ENCODE results near the gene UNC13C.

The UNC13C gene

DNA sequence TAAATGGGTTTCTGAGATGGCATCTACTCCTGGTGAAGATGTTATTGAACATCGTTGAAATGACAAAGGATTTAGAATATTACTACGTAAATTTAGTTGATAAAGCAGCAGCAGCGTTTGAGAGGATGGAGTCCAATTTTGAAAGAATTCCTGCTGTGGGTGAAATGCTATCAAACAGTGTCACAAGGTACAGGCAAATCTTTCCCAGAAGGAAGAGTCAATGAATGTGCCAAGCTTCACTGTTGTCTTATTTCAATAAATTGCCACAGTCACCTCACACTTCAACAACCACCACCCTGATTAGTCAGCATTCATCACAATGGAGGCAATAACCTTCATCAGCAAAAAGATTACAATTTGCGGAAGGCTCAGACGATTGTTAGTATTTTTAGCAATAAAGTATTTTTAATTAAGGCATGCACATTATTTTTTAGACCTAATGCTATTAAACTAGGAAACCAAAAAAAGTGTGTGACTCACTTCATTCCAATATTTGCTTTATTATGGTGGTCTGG, 142.8 kb downstream of the UNC13C start:
- DNase-seq = no peak

DNA sequence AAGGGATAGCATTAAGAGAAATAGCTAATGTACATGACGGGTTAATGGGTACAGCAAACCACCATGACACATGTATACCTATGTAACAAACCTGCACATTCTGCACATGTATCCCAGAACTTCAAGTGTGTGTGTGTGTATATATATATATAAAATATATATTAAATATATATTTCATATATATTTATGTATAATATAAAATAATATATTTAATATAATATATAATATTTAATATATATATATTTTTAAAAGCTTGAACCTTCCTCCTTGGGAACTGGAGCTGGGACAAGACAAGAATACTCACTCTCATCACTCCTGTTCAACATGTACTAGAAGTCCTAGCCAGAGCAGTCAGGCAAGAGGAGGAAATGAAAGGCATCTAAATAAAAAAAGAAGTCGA, 149.3 kb downstream of the UNC13C start:
- no peak for DNase-seq

DNA sequence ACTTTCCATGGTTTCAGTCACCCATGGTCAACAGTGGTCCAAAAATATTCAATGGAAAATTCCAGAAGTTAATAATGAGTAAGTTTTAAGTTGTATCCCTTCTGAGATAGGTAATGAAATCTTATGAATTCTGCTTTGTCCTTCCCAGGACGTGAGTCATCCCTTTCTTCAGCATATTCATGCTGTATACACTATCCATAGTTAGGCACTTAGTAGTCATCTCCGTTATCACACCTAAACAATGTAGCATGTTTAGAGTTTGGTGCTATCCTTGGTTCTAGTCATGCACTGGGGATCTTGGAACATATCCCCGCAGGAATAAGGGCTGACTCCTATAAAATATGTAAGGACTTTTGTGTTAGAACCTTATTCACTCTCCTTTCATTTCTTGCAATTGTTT, 153.2 kb downstream of the UNC13C start:
- no peak for DNase-seq

DNA sequence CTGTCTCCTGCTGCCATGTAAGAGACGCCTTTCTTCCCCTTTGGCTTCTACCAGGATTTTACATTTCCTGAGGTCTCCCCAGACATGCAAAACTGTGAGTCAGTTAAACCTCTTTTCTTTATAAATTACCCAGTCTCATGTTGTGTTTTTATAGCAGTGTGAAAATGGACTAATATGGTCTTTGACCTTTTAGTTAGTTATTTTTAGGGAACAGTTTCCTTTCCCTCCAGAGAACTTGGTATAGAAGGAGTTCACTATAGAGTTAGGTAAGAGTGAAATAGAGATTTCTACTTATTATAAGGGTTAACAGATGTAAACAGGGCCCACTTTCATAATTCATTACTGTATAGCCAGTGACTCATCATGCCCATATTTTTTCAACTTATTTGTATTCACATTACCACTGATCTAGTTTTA, 170.9 kb downstream of the UNC13C start:
- DNase-seq = no peak

DNA sequence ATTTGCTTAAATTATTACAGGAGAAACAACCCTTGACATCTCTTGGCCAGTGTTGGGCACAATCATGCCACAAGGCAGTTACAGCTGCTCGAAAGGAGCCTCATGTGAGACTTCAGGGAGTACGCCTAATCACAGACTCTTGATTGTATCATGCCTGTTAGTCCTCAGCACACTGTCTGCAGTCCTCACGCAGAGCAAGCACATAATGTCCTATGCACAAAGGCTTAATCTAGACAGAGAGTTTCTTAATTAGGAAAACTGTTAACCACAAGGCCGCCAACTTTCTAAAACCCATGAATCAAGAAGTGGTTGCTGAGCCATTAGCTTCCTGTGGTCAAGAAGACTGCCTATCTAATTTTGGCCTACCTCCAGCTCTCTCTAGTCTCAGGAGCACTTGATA, 172.0 kb downstream of the UNC13C start:
- no peak for DNase-seq

DNA sequence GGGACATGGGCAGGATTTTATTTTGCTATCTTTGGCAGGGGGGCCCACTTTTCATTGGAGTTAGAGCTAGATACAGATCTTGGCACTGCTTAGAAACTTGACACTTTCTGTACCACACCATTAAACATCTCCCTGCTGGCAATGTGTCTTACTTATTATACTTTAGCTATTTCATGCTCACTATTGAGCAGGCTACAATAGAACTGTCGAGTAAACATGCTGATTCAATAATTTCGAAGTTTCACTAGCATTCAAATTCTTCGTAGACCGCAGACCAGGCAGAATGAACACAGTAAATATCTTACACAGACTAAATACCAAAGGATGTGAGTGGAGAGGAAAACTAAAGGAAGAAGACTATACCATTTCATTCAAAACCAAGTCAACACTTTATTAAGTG, 180.8 kb downstream of the UNC13C start:
- DNase-seq = no peak

DNA sequence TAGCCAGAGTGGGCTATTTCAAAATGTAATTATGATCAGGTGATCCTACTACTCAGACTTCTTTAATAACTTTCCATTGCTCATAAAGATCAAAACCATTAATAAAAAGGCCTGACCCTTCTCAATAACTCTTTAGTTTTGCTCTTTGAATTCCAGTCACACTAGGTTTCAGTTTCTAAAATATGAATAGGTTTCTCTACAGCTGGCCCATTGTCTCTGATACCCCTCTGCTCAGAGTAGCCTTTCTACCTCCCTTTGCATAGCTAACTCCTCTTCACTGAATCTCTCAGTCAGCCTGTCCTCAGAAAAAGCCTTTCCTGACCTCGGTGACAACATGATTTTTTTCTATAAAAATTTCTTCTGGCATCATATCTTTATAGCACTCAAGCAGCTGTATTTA, 209.1 kb downstream of the UNC13C start:
- DNase-seq = no peak

DNA sequence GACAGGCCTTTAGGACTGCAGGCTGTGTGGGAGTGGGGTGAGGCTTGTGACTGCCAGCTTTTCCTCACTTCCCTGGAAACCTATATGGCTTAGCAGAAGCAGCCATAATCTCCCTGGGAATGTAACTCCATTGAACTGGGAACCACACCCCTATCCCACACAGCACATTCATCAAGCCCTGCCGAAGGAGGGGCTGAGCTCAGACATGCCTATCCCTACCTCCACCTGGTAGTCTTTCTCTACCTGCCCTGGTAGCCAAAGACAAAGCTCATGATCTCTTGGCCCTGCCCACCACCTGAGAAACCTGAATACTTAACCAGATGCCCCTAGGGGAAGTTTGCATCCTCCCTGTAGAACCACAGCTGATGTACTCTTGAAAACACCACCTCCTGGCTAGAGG, 219.8 kb downstream of the UNC13C start:
- no peak for DNase-seq

DNA sequence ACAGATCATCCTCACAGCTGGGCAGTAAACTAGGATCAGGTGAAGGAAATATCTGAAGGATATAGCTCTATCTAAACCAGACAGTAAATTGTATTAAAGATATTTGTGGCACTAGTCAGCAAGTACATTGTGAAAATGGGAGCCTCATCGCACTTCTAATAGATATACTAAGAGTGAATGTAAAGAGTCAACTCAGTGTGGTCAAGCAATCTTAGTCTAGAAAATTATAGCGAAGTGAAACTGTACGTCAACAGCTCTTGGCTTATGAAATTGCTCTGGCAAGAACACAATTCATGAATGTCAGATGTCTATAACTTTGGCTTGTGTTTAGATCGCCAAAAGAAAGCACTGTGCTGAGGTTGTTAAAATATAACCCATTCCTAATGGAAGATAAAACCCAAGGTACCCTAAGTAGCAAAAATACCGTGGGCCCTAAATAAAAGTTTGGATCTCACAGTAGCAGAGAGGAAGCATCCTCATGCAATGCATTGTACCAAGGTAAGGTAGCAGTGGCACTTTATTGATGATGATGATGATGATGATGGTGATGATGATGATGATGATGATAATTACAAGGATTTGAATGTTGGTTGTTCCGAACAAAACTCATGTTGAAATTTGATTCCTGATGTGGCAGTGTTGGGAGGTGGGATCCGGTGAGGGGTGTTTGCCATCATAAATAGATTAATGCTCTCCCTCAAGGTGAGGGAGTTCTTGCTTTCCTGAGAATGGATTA, 228.5 kb downstream of the UNC13C start:
- no peak for DNase-seq

DNA sequence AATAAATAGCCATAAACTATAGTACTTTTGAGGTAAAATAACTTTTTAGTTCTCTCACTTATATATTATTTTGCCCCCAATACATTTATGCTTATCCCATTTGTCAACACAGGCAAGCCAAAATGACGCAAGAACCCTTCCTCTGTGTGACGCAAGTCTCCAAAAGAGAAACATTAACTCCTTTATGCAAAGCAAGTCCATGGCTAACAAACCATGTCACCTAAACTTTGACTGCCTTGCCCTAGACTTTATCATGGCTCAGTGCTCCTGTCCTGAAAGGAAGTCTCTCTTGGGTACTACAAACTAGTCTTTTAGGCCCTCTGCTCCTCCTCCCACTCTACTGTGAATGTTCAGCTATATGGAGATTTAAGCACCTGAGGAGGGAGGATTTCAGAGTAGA, 230.5 kb downstream of the UNC13C start:
- no peak for DNase-seq

DNA sequence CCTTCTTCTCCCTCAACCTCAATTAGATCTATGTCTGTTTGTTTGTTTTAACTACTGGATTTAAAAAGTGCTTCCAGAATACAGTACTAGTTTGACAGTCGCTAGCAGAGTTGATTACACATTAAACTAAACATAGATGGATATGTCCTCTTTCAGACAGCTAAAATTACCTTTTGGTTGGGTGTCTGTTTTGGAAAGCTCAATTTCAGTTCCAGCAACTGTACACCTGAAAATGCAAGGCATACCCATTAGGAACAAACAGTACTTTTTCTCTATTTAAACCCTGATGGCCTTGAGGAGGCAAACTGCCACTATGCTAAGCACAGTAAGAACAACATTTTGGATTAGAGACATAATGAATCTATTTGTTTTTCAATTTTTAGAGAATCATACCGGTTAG, 234.4 kb downstream of the UNC13C start:
- no peak for DNase-seq

DNA sequence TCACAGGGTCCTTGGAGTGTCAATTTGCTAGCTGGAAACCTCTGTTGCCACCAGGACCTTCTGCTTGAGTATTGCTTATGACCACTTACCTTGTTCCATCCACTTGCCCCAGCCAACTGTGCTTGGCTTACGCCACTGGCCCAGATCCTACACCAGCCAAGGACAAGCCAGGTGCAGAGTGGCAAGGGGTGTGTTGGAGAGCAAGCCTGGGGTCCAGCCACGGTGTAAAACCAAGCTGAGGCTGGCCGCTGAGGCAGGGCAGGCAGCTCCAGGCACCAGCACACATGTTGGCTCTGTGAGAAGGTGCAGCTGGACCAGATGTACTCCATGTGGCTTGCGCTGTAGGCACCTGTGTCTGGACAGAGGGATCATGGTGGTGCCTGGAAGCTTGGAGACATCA, 248.2 kb downstream of the UNC13C start:
- DNase-seq = no peak

DNA sequence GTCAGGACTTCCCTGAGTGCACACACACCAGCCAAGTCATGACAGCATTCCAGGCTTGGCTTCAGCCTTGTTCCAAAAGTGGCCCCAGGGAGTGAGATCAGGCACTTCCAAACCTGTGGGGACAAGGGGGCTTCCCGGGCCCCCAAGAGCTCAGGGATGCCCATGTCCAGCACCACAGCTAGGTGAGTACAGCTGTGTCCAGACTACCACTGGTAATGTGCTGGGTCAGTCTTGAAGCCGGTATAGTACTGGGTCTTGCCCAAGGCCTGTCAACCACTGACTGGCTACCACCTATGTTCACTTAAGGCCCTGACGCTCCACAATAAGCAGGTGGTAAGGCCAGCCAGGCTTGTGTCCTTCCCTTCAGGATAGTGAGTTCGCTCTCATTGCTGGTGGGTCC, 249.3 kb downstream of the UNC13C start:
- no peak for DNase-seq

DNA sequence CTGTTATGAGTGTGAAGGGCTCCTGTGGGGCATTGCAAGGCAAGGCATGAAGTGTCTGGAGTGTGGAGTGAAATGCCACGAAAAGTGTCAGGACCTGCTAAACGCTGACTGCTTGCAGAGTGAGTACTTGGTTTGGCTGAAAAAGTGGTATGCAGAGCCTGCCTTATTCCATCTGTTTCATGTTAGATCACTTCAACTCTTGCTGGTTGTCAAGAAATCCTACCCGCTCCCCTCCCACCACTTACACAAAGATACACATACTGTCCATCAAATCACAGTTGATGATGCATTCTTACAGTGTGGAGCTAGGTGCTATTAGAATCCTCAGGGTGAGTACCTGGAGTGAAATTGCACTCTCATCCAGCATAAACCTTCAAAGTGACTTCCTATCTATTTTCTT, 272.1 kb downstream of the UNC13C start:
- DNase-seq = no peak

DNA sequence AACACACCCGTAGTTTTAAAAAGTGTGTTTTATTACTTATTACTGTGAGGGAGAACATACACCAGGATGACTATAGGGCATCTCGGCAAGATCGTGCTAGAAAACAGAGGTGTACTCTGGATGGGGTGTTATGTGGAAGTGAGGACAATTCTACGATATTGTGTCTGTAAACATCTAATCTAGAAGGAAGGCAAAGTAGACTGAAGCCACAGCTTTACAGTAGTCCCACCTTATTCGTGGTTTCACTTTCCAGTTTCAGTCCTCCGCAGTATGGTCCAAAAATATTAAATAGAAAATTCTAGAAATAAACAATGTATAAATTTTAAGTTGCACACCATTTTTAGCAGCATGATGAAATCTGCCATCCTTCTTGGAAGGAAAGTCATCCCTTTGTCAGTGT, 277.9 kb downstream of the UNC13C start:
- no peak for DNase-seq

DNA sequence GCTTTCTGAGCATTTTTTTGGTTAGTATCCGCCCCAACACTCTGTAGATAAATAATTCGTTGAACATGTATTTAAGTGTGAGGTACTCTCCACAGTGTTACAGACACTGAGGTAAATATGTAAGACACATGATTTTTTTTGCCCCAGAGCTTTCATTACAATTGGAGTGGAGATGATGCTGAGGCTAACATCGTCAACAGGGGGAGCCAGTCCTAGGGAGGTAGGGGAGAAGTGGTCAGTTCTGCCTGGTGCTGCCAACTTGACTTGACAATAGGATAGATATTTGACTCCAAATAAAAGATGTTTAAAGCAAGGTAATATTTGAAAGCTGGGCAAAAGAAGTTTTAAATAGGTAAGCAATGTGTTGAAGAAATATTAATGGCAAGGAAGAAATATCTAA, 295.7 kb downstream of the UNC13C start:
- DNase-seq = no peak

DNA sequence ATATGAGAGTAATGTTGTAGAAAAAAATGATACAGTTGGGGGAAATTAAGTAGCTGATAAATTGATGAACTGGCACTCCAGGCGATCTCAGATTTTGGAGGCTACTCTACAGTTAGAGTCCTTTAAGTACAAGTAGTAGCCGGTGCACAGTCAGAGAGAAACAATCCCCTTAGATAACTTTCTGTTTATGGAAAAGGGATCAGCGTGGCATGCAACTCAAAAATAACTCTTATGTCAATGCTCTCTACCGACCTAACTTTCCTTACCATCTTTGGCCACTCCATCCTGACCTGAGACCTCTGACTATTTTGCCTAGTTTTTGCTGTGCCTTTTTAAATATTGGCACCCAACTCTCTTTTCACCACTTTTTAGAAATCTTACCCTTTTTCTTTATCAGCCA, 299.6 kb downstream of the UNC13C start:
- no peak for DNase-seq

DNA sequence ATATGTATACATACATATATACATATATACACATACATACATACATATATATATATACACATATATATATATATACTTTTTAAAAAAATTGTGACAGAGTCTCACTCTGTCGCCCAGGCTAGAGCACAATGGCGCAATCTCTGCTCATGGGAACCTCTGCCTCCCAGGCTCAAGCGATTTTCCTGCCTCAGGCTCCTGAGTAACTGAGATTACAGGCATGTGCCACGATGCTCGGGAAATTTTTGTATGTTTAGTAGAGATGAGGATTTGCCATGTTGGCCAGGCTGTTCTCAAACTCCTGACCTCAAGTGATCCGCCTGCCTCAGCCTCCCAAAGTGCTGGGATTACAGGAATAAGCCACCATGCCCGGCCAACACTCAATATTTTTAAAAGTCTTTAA, 302.5 kb downstream of the UNC13C start:
- DNase-seq = no peak

DNA sequence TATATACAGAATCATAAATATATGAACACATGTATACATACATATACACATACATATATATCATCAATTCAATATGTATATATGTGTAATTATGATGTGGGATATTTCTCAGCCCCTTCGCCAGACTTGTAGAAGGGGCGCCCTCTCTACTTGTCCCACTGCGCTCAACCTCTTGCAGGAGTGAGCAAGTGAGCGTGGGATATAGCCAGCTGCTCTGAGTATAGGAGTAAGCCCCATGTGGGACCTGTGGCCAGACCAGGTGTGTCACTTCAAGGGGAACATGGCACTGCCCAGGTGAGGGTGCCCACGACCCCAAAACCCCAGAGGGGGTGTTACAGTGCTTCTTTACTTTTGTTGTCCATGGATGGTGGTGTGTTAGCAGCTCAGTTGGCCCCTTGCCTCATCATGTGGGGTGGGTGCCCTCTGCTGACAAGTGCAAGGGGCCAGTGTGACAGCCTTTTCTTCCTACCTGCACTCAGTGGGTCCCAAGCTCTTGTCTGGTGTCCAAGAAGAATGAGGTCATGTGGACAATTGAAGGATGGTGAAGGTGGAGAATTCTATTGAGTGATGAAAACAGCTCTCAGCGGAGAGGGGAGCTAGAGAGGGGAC, 304.1 kb downstream of the UNC13C start:
- DNase-seq = no peak

DNA sequence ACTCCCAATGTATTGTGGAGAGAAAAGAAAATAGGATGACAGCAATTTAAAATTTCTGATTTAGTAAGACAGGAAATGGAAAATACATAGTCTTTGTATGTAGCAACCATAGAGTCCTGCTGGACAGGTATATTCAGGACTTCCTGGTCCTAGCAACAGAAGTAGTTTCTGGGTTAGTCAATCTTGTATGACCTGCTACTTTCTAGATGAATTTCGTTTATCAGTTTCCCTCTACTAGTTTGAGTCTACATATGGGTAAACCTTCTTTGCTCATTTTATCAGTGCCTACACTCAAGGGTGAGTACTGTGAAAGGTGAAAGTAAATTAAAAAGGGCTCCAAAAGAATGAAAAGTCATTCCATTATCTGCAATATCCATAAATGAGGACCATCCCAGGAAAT, 309.8 kb downstream of the UNC13C start:
- no peak for DNase-seq

DNA sequence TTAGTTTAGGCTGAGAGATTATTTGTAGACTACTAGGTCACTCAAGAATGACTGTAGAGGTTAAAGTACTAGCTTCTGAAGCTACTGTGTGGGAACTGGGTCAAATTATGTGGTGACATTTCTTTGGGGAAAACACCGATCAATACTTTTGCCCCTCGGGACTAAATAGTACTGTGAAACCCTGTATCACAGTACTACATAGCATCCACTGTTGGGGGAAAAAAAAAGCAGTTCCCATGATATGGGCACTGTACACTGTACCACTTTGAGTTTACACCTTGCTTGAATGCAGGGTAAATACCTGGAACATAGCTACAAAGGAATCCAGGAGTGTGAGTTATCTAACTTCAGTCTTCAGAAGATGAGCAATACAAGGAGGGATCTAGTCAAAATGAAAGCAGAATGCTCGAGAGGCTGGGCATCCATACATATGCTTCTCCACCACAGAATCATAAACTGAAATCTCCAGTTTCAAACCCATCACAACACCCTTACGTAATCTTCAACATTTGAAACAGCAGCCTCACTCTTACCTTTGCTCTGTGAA, 311.4 kb downstream of the UNC13C start:
- no peak for DNase-seq

DNA sequence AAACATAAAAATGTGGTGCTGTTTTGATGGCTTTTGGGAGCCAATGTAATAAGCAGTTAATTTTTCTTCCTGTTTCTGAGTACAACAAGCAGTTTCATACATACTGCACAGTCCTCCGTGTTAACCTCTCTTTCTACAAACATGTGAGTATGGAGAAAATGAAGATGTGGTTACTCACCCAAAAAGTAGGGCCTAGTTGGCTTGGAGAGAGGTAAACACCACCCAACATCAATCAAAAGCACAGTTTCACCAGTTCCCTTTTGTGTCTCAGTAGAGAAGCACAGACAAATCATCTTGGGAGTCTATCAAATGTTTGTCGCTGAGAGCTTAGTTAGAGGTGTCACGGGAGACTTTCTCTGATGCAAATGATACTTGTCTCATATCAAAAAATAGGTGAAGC, 320.2 kb downstream of the UNC13C start:
- no peak for DNase-seq

DNA sequence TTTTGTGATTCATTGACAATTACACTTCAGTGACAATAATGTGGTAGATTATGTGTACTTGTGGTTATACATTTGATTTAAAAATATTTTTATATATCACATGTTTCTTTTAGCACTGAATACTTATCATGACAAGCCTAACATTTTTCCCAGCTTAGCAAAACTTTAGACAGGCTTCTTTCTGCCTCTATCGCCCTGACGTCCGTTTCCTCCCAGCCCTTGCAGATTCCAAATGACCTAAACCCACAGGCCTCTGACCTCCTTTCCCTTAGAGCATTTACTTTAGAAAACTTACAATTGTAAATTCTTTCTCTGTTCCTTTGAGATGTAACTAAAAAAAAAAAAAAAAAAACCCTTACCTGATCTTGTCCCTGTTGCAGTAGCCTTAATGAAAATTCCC, 326.1 kb downstream of the UNC13C start:
- DNase-seq = no peak

DNA sequence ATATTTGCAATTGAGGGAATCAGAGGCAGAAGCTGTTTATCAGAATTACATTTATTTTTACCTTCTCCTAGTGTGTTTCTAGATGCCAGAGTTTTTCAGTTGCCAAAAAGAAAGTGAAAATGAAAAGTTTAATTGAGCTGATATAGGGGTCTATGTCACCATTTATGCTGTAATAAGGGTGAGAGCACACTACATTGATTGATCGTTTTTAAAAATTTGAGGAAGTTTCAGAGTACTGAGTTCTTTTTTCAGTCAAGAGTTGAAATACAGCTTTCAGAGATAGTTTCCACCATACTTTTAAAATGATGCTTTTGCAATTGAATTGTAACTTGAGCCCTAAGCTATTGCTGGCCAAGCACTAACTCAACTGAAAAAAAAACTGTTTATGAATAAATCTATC, 326.9 kb downstream of the UNC13C start:
- DNase-seq = no peak

Measured in activated naive CD4-positive, alpha-beta T cell treated with anti-CD3 and anti-CD28 coated beads, Interleukin-2, amount 50 U/mL, for 16 hours (primary cell).